CD1c-positive myeloid dendritic cell (primary cell): ENCODE results near the gene NPS.

Experiments
- DNase-seq: peaks from one replicate; pipeline ENCODE4 v3.0.0-alpha.2; 2016; ENCODE audit errors: extremely low spot score

The NPS gene

DNA sequence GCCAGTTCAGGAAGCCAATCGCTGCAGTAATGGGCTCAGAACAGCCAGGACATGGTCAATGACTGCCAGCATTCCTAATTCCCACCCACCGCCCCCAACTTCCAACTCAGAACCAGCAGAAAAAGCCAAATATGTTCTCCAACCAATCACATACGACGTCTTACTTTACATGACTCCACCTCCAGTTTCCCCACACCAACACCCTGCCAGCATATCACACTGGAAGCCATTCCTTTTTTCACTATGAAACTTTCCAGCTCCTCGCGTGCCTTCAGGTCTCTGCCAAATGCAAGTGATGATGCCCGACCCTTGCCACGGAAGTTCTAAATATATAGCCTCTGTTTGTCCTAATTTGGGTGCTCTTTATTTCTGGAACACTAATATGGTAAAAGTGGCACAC lies 12.5 kb downstream of the NPS start:
- no peak for DNase-seq

DNA sequence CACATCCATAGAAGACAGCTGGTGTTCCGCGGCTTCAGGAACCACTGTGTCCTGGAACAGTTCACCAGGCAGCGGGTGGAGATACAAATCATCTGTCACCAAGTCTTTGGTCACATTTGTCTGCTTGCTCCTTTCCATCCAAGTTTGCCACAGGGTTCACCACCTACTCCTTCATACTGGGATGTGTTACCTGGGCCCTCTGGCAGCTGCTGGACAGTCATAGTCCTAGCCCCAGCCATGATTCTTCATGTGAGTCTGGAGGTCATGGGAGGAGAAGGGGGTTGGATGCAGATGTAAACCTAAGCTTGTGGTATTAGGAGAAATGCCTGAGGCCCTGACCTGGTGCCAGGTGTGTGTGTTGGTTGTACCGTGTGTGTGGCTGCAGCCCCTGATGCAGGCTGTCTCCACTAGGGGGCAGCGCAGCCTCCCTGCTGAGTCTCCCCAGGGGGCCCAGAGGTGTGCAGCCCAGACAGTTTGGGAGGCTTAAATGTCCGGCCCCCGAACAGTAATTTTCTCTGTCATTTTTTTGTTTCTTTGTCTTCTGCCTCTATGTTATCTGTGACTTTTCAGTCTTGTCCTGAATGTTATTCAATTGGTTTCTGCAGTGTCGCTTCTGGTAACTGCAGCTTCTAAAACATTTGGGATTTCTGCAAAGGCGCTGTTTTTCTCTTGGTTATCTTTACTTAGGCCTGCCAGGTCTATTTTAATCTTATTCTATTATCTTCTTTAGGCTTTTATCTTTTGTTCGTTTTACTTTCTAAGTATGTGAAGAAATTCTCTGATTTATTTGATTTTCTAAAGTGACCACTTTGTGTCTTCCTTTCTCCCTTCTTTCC lies 14.8 kb downstream of the NPS start:
- peak; percentile 33 for DNase-seq

DNA sequence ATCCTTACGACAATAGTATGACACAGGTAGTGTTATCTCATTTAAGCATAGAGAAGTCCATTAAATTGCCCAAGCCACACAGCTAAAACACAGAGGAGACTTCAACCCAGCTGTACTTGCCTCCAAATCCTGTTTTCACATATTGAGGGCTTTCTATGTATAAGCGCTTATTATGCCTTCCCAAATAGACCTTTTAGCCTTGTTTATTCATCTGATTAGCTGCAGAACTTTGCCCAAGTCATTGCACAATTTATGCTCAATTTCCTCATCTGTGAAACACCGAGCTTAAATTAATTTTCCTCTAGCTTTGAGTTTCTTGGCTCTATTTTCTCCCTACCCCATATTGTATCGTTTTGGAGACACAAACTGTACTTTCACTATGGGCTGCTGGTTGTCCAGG lies 15.5 kb downstream of the NPS start:
- no peak for DNase-seq

DNA sequence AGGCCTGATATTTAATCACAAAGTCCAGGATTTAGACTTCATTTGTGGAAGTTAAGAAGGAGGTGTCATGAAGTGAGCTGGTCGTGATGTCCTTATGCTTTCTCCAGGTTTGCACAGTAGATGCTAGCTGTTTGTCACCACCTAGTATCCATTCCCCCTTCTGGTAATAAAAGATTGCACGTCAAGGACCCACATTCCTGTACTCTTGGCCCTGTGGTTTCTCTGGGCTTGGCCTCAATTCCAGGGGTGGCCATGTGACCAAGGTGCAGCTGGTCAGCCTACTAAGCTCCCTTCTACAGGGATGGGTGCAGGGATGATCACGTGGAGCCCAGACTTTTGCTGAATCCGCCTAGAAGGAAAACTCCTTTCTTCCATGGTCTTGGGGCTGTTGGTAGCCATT lies 16.5 kb downstream of the NPS start:
- no peak for DNase-seq

DNA sequence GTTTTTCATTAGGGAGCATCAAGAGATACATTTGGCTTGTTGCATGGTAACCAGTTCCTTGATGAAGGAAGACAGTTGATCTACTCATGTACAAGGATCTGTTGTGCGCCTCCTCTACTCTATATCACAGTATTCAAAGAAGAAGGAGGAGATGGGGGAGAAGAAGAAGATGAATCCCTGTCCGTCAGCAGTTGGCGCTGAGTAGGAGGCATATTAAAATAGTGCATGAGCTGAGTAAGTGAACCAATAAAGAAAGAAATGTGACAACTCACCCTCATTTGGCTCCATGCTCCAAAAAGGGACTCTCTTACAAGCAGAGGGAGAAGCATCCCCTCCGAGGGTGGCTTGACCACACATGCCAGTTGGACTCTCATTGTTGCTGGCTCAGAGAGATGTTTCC lies 20.1 kb downstream of the NPS start:
- no peak for DNase-seq

DNA sequence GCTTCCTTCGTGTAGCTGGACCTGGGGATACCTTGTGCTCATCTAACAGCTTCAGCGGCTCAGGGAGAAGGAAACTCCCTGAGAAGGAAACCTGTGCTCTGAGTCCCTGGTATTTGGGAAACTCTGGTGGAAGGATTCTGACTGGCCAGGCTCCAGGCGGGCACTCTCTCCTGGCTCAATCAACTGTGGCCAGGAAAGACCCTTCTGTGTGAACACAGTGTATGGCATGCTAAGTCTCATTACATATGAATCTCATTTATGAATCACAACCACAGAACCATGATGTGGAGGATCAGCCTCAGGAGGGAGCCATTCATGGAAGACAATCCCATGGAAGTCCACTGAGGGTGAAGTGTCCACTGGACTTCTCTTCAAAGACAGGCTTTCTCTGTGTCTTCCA lies 20.9 kb downstream of the NPS start:
- DNase-seq, result no peak

DNA sequence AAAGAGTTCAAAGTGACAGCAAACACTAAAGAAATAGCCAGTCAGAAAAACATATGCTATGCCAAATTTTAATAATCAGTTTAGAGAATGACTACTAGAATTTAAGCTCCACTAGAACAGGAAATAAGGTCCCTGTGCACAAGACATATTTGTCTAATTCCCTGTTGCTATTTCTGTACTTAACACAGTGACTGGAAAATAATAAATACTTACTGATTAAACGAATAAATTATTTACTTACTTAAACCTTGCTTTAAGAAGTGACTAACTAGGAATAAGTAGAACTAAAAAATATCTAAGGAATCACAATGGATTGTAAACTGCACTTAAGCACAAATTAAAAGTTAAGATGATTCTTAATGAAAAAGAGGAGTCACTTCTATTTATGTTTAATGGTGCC lies 22.3 kb downstream of the NPS start:
- no peak for DNase-seq

DNA sequence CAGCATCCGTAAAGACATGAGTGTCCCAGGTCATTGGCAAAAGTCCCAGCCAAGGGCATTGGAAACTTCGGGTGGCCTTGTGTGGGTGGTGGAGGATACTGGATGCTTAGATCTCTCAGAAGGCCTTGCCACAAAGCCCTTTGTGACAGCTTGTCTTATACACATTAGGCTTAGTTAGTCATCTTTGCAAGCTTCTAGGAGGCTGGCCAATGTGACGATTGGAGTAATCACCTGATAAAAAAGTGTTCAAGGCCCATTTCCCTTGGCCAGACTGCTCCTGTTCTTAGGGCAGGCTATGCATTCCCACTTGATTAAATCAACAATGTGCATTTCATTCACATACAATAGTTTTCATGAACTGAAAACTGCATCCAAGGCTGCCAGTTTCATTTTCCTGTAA lies 26.9 kb downstream of the NPS start:
- no peak for DNase-seq

DNA sequence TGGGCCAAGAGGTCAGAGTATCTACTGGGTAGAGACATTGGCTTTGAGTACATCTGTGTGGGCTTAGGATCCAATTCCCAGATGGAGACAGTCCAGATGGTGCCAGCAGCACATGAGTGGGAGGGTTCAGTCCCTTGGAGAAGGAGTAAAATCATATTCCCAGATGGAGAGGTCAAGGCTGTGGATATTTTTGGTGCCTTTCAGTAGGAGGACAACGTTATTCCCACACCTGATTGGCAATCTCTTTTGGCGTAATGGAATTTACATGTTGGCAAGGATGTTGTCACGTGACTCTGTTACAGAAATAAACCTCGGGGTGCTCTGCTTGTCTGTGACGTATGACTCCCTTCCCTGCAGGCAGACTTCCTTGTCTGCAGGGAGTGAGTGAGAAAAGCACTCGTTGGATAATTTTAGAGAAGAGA lies 27.6 kb downstream of the NPS start:
- no peak for DNase-seq

DNA sequence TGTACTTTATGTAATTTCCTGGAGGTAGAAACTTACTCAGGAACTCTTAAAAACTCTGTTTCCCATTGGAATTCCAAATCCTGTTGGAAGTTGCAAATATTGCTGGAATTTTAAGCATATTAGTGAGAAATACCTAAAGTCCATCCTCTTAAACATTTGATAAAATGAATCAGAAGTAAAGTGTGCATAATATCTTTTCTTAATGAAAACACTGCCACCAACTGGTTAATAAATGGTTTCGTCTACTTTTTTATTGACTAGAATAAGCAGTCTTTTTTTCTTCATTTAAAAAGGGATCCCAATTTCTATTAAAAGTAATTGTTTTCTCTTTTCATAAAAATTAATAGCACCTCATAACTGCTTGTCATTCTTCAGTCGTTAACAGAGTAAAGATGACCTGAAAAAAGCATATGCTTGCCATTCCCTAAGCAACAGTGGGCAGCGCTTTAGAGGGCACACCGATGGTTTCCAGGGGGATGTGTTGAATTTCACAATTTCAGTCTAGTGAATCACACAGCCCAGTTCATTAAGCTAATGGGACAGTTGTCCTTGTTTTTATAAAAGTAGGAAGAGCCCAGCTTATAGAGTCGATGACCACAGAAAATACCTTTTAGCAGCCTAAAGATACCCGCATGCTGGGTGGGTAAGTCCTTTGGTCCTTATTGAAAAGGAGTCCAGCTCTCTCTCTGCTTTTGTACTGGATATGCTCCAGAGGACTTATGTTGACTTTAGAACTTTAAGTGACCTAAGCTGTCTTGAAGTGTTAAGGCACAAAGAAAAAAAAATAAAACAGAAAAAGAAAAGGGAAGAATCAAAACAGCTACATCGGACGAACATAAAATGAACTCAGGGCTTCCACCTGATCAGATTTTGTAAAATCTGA lies 28.5 kb downstream of the NPS start:
- no peak for DNase-seq

DNA sequence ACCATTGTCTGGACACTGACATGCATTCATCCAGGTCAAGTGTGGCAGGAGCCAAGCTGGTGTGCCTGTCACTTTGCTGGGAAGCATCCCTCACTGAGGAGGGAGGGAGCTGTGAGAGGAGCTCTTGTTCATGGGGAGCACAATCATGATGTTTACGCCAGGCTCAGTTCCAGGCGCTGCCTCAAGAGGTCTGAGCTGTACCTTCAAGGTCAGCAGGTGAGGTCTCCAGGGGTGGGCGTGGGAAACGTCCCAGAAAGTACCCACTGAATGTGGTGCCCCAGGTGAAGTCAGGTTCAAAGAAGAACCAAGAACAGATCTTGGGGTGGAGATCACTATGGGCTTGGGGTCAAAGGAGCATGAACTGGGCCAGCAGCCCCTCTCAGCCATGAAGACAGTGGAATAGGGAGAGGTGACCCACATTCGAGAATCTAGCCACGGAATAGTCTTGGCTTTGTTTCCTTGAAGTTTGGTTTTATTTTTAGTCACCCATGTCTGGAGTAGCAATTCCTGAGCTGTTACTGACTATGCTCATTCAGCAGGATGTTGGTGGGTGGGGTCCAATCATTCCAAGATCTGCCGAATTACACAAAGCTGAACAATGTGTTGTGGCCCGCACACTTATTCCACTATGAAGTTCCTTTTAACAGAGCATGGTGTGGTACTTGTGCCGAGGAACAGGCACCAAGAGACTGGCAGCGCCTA lies 29.3 kb downstream of the NPS start:
- no peak for DNase-seq

DNA sequence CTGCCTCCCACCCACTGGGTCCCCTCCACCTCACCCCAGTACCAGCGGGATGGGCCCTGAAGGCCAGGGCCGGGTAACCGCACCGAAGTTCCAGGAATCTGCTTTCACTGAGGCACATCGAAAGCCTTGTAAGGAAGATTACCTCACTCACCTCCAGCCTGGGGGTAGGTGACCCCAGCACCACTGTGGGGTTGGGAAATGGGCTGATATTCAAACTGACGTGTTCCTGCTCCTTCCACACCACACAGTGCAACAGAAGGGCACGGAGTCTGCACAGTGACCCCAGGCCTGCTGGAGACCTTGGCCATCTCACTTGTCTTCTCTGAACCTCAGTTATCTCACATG lies 29.8 kb downstream of the NPS start:
- no peak for DNase-seq

DNA sequence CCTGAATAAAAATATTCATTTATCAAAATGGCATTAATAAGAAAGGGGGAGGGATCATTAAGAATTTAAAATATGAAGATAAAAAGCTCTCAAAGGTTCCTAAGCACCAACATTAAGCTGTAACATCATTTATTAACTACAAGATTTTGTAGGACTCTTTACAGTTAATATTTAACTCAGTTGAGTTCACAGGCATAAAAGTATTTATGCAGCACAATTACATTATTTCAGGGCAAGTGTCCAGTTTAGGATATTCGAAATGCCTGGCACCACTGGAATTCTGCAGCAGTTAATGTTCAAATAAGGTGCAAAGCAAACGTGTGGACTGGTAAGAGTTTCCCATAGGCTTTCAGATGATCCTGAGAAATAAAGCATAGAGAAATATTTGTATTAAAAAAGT lies 30.5 kb downstream of the NPS start:
- DNase-seq, result no peak

DNA sequence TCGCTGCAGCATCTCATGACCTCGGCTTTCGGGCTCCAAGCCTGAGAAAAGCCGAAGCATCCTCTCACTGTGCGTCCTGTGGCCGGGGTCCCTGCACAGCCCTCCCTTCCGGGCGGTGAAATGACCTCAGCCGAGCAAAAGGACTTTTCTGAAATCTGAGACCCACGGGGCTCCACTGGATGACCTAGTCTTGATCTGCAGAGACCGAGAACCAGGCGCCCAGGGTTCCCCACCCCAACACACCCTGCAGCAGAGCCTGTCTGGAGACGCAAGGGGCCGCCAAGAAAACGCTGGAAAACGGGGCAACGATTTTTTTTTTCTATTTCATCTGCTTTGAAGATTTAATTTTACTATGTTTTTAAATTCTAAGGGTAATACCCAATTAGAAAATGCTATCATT lies 31.7 kb downstream of the NPS start:
- no peak for DNase-seq

DNA sequence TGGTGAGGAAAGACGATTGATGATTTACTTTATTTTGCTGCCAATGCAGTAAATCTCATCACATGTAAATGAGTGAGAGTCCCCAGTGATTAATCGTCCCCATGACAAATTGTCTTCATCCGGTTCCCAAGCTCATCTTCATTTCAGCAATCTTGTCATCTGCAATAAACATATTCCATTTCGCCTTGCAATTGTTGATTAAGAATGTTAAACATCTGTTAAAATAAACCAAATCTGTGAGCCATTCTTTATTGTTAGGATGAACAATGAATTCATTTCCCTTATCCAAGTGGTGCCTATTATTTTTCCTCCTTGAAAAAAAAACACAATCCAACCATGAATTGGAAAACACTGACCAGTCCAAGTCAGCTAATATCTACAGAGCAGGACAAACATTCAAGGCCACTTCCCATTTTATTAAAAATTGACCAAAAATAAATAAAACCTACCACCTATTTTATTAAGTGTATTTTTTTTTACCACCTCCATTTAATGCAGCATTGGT lies 36.5 kb downstream of the NPS start:
- no peak for DNase-seq

DNA sequence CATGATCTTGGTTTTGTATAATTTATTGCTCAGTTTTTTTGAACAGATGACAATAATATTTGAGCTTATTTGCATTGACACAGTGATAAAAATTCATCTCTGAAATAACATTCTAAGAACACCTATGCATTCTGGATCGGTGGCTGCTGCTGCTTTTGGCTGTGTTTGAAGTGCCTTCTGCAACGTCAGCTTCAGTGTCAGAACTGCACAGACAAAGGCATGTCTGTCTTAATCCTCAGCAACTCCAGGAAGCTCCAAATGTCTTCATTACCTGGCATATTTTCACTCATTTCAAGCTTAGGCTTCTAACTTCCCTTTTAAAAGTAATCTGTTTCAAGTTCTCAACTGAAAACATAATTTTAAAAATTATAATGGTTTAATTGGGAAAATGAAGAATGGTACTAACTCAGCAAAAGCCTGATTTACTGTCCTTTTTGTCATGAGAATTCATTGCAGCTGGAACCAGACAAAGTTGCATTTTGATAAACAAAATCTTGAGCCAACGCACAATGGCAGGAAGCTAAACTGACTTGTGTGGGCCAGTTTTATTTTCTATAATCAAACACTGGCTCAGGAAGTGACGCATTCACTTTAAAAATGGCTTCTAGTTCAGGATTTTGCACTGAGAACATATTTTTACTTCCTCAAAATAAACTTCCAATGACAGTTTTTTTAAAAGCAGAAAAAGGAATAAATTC lies 38.7 kb downstream of the NPS start:
- DNase-seq, result no peak

DNA sequence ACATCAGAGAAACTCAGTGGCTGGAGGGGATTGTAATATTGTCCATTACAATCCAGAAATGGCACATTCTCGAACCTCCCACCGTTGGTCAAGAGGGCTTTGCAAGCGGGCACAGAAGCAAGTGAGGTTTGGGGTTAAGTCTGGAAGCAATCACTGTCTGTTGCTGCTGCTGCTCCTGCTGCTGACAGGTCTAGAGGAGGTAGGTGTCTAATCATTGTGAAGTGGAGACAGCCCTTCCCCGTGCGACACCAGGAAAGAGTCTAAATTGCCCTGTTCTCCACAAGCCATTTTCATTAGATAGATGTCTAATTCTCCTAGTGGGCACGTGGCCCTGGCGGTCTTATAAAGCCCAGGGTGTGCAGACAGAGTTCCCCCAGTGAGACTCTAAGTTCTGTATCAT lies 43.5 kb downstream of the NPS start:
- DNase-seq, result no peak

DNA sequence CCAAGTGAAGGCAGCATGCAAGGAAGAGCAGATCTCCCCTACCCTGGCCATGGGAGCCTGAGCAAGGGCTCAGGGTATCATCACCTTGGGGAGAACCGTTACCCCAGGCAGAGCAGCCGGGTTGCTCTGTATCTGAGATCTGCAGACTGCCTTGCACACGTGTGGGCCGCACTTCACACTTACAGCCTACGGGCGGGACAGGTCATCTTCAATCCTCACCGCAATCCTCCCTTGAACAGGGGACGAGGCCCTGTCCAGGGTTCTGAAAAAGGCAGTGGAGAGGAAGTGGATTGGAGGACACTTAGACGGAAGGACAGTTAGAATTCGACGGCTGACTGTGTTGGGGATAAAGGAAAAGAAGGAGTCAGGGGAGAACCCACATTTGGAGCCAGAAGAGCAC lies 51.4 kb downstream of the NPS start:
- no peak for DNase-seq
